NOMO-1 (cell line): ENCODE data around the gene POLR3E.
A peak's percentile ranks its signal among the peaks of the same experiment; 100 is the strongest.
"Not testable (repeated sequence)": the region's sequence is repeated elsewhere in the genome, so short reads cannot be mapped to it uniquely, and the experiment has no call there.

ENCODE experiments used
- DNase-seq, 2 experiments: peaks; one replicate each; lab custom pipeline; 2025; ENCODE audit not compliant: unreplicated experiment in 2 of 2; lab: John Stamatoyannopoulos, UW

Gene POLR3E

GRCh38 chr16:22292320-22292719 lies 4.9 kb upstream of the POLR3E start:
- DNase-seq: no peak

GRCh38 chr16:22293137-22294106 lies 3.8 kb upstream of the POLR3E start:
- no peak for DNase-seq

GRCh38 chr16:22296225-22297113 lies 740 bp upstream of the POLR3E start:
- DNase-seq: peak in 1 of 2 experiments; percentile 24

- DNase-seq: peak; percentile 56 to 80
Observed at GRCh38 chr16:22297871-22298733, 893 bp downstream of the POLR3E start.

- DNase-seq: no peak
Observed at GRCh38 chr16:22299036-22299435, 1.8 kb downstream of the POLR3E start.

- peak in 1 of 2 experiments; percentile 10 for DNase-seq
Observed at GRCh38 chr16:22300427-22301071, 3.3 kb downstream of the POLR3E start.

- not testable (repeated sequence) for DNase-seq
Observed at GRCh38 chr16:22301423-22301822, 4.2 kb downstream of the POLR3E start.

GRCh38 chr16:22302776-22303363 lies 5.7 kb downstream of the POLR3E start:
- DNase-seq: no peak

GRCh38 chr16:22304411-22304810 lies 7.2 kb downstream of the POLR3E start:
- DNase-seq: no peak

- no peak for DNase-seq
Observed at GRCh38 chr16:22306788-22307187, 9.6 kb downstream of the POLR3E start.

GRCh38 chr16:22307838-22308237 lies 10.6 kb downstream of the POLR3E start:
- no peak for DNase-seq

GRCh38 chr16:22308824-22309520 lies 11.8 kb downstream of the POLR3E start:
- no peak for DNase-seq

GRCh38 chr16:22311520-22311919 lies 14.3 kb downstream of the POLR3E start:
- no peak for DNase-seq

- no peak for DNase-seq
Observed at GRCh38 chr16:22312897-22313781, 15.9 kb downstream of the POLR3E start.

- no peak for DNase-seq
Observed at GRCh38 chr16:22313876-22314470, 16.8 kb downstream of the POLR3E start.

- no peak for DNase-seq
Observed at GRCh38 chr16:22314661-22315626, 17.7 kb downstream of the POLR3E start.
